ENCODE results near the gene CDS2.

DNA sequence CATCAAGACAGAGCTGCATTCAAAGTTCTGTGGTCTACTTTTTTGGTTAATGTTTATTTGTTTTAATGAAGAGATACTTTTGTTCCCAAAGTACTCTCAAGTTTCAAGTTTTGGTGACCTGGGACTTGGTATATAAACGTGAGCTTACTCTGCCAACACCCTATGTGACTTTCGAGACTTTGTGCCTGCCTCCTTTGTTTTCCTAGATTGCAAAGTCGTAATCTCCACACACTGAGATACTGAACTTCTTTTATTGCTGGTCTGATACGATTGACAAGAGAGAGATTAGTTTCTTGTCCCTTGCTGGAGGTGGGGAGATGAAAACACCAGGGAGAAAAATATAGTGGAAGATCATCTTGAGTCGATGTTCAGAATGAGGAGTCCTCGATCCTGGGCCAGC lies 34.9 kb upstream of the CDS2 start:
- TF ChIP-seq, protein P1, sequence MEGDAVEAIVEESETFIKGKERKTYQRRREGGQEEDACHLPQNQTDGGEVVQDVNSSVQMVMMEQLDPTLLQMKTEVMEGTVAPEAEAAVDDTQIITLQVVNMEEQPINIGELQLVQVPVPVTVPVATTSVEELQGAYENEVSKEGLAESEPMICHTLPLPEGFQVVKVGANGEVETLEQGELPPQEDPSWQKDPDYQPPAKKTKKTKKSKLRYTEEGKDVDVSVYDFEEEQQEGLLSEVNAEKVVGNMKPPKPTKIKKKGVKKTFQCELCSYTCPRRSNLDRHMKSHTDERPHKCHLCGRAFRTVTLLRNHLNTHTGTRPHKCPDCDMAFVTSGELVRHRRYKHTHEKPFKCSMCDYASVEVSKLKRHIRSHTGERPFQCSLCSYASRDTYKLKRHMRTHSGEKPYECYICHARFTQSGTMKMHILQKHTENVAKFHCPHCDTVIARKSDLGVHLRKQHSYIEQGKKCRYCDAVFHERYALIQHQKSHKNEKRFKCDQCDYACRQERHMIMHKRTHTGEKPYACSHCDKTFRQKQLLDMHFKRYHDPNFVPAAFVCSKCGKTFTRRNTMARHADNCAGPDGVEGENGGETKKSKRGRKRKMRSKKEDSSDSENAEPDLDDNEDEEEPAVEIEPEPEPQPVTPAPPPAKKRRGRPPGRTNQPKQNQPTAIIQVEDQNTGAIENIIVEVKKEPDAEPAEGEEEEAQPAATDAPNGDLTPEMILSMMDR (conservative IDR thresholded peaks at IDR 0.05; ENCODE audit: low read depth, low read length): no peak
- no peak for TF ChIP-seq EZH2 (IDR thresholded peaks at IDR 0.05; ENCODE audit: low read length, unreplicated experiment)
